ENCODE measurements around the gene DNAH6.

DNAH6 gene

GRCh38 chr2:84732897-84733778 is 216.8 kb downstream of the DNAH6 start:
- DNase-seq (ENCODE audit: low read depth), result no peak
- no peak overlapping the region for H3K4me3 ChIP-seq (replicated peaks; ENCODE audit: low read depth, low read length)
- no peak for TF ChIP-seq CTCF (IDR thresholded peaks at IDR 0.05; ENCODE audit: low read length, missing control alignments)

DNA sequence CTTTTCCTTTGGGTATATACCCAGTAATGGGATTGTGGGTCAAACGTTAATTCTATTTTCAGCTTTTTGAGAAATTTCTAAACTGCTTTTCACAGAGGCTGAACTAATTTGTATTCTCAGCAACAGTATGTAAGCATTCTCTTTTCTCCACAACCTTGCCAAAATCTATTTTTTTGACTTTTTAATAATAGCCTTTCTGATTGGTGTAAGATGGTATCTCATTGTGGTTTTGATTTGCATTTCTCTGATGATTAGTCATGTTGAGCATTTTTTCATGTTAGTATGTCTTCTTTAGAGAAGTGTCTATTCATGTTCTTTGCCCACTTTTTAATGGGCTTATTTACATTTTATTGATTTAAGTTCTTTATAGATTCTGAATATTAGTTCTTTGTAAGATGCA is 219.1 kb downstream of the DNAH6 start:
- no peak for TF ChIP-seq CTCF (IDR thresholded peaks at IDR 0.05; ENCODE audit: low read length, missing control alignments)
- H3K4me3 ChIP-seq (replicated peaks; ENCODE audit: low read depth, low read length), result no peak overlapping the region
- DNase-seq (ENCODE audit: low read depth), result no peak

DNA sequence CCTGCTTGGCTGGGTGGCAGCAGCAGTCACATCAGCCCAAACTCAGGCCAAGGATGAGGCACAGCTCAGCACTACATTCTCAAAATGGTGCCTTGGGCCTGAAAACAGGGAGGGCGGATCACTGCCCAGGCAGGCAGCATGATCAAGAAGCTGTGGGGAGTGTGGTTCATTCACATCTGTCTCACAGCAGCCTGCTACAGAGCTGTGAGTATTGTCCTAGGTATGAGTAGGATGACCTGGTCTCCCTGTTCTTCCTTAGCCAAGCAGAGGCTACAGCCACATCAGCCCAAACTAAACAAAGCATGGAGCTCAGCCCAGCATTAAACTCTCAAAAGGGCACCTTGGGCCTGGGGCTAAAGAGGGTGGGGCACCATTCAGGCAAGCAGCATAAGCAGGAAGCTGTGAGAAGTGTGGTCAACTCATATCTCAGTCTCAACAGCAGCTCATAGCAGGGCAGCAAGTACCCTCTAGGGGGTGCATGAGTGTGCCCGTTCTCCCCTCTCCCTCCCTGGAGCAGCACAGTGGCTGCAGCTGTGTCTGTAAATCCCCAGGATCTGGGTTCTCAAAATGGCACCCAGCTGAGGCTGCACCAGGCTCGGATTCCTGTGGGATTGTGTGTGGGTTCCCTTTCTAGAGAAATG is 225.0 kb downstream of the DNAH6 start:
- peak; percentile 37 for TF ChIP-seq CTCF (IDR thresholded peaks at IDR 0.05; ENCODE audit: low read length, missing control alignments)
- DNase-seq (ENCODE audit: low read depth), result peak; percentile 25
- no peak overlapping the region for H3K4me3 ChIP-seq (replicated peaks; ENCODE audit: low read depth, low read length)

GRCh38 chr2:84748341-84748740 is 232.0 kb downstream of the DNAH6 start:
- no peak for DNase-seq (ENCODE audit: low read depth)
- TF ChIP-seq CTCF (IDR thresholded peaks at IDR 0.05; ENCODE audit: low read length, missing control alignments), result no peak
- H3K4me3 ChIP-seq (replicated peaks; ENCODE audit: low read depth, low read length), result no peak overlapping the region

DNA sequence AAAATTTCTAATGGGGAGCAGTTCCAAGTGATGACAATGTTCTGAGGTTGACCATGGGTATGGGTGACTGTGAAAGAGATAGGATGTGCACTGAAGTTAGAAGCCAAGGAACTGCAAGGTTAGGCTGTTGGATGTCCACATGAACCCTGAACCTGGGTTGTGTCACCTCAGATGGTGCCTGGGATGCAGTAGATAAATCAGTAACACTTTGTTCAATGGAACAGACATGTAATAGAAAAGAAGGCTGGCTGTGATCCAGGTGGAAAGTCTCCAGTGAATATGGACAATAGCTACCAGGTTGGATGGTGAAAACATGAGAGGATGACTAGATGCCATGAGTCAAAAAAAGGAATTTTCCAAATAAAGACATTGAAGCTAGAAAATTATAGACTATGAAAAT is 233.1 kb downstream of the DNAH6 start:
- no peak for DNase-seq (ENCODE audit: low read depth)
- no peak overlapping the region for H3K4me3 ChIP-seq (replicated peaks; ENCODE audit: low read depth, low read length)
- no peak for TF ChIP-seq CTCF (IDR thresholded peaks at IDR 0.05; ENCODE audit: low read length, missing control alignments)

GRCh38 chr2:84755096-84755495 is 238.8 kb downstream of the DNAH6 start:
- no peak for DNase-seq (ENCODE audit: low read depth)
- H3K4me3 ChIP-seq (replicated peaks; ENCODE audit: low read depth, low read length), result no peak overlapping the region
- no peak for TF ChIP-seq CTCF (IDR thresholded peaks at IDR 0.05; ENCODE audit: low read length, missing control alignments)

All from fibroblast of pulmonary artery (primary cell).